ENCODE data around the gene MRPS14.
A peak's percentile ranks its signal among the peaks of the same experiment; 100 is the strongest.

The MRPS14 gene

DNA sequence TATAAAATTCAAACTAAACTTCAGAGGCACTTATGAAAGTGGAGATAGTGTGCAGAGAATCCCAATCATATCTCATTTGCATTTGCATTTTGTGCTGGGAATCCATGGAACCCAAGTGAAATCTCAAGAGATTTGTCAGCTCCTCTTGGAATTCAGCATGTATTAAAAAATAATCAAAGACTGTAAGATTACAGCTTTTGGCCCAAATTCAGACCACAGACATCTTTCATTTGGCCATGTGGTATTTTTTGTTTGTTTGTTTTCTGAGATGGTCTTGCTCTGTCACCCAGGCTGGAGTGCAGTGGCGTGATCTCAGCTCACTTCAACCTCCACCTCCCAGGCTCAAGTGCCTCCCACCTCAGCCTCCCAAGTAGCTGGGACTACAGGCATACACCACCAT, 27.3 kb downstream of the MRPS14 start:
- DNase-seq (ENCODE audit: low spot score) = no peak
- TF ChIP-seq, protein P1, sequence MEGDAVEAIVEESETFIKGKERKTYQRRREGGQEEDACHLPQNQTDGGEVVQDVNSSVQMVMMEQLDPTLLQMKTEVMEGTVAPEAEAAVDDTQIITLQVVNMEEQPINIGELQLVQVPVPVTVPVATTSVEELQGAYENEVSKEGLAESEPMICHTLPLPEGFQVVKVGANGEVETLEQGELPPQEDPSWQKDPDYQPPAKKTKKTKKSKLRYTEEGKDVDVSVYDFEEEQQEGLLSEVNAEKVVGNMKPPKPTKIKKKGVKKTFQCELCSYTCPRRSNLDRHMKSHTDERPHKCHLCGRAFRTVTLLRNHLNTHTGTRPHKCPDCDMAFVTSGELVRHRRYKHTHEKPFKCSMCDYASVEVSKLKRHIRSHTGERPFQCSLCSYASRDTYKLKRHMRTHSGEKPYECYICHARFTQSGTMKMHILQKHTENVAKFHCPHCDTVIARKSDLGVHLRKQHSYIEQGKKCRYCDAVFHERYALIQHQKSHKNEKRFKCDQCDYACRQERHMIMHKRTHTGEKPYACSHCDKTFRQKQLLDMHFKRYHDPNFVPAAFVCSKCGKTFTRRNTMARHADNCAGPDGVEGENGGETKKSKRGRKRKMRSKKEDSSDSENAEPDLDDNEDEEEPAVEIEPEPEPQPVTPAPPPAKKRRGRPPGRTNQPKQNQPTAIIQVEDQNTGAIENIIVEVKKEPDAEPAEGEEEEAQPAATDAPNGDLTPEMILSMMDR (IDR thresholded peaks at IDR 0.05; ENCODE audit: extremely low read depth, missing control alignments) = no peak

DNA sequence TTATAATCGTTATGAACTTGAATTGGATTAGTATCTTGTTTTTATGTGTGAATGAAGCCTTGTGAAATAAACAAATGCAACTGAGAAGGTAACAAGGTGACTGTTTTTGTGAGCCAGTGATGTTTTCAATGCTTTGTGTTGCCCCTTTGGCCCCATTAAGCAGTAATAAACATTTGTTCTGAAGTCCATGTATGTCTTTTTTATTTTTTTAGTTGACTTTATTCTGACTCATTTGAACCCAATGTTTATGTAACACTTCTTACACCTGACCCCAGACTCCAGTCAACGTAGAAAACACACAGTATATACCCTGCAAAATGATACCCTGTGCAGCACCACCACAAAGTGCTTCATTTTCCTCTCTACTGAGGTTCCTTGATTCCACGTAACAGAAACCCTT, 28.1 kb downstream of the MRPS14 start:
- TF ChIP-seq, protein P1 (IDR thresholded peaks at IDR 0.05; ENCODE audit: extremely low read depth, missing control alignments) = no peak
- no peak for DNase-seq (ENCODE audit: low spot score)

DNA sequence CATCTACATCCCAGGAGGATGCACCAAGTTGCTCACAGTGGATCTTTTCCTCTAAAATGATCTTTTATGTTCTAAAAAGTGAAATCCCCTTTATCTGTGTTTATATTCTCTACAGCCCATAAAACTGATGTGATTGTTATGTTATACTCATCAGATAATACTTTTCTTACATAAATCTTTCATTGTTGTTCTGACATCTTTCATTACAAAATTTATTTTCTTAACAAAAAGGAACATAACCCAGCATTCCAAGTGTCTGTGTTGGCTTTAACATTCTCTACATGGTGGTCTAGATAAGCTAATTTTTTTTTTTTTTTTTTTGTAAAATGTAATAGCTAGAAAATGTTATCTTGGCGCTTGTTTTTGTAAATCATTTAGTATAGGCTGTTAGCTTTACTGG, 31.8 kb downstream of the MRPS14 start:
- TF ChIP-seq, protein P1 (IDR thresholded peaks at IDR 0.05; ENCODE audit: extremely low read depth, missing control alignments) = no peak
- DNase-seq (ENCODE audit: low spot score) = no peak

DNA sequence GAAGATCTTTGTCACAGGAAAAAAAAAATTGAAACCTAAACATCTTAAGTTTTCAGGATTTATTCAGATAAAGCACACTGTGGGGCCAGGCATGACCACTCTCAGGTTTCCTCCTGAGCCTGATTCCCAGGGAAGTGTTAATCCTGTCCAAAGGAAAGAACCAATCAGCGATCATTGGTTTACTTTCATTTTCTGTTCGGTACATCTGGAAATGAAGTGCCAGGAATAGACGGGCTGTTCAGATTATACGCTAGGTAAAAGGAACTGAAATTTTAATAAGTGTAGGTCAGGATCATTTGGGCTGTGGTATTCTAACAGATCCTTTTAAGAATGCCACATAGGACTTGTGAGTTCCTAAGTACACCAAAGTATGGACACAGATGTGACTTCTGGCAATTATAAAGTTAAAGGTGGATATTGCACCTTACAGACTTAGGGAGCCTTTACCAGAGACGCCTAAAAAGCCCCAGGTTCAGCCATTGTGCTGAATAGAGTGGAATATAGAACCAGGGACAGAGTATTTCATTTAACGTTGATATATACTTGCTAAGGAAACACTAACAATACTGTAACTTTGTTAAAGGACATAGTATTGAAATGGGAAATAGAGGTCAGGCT, 32.7 kb downstream of the MRPS14 start:
- TF ChIP-seq, protein P1 (IDR thresholded peaks at IDR 0.05; ENCODE audit: extremely low read depth, missing control alignments) = no peak
- no peak for DNase-seq (ENCODE audit: low spot score)

DNA sequence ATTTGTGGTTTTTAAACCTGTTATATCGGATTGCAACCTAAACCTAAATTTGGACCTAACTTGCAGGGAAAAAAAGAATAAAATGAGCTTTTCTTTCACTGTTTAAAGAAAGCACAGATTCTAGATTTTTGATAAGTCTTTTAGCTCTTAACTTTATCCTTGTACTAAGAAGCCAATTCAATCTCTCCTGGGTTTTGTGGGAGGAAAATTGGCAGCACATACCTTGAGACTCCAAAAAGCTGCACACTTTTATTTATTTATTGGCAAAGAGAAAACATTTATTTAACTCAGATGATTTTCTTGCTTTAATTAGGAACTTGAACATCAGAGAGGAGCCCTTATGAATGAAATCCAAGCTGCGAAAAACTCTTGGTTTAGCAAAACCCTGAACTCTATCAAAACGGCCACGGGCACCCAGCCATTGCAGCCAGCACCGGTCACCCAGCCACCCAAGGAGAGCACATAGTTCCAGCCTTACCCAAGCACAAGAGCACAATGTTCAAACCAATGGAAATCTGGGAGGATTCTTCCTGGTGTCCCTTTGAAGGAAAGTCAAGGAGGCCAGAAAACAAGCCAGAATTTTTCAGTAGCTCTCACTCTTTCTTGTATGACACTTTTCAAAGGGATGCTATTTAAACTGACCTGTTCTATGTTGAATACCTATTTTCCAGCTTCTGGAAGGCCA, 33.5 kb downstream of the MRPS14 start:
- TF ChIP-seq, protein P1 (IDR thresholded peaks at IDR 0.05; ENCODE audit: extremely low read depth, missing control alignments) = no peak

DNA sequence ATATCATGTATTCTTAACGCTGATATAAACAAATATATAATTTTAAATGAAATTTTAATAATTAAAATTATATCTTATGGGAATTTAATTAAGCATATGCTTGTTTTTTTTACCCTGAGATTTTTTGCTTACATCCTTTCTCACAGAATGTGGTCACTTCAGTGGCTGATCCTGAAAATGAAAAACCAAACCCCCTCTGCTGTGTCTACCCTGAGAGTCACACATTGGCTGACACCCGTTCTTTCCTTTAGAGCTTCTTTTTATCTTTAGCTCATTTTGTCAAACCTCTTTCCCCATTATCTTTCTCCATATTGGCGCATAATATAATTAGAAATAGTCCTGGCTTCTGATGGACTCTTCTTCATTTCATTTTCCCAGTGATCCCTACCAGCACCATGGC, 34.2 kb downstream of the MRPS14 start:
- DNase-seq (ENCODE audit: low spot score) = peak; percentile 23
- TF ChIP-seq, protein P1 (IDR thresholded peaks at IDR 0.05; ENCODE audit: extremely low read depth, missing control alignments) = no peak

More for the DNA sequence above, 33.5 kb downstream of the MRPS14 start:
- DNase-seq (ENCODE audit: low spot score) = no peak

DNA sequence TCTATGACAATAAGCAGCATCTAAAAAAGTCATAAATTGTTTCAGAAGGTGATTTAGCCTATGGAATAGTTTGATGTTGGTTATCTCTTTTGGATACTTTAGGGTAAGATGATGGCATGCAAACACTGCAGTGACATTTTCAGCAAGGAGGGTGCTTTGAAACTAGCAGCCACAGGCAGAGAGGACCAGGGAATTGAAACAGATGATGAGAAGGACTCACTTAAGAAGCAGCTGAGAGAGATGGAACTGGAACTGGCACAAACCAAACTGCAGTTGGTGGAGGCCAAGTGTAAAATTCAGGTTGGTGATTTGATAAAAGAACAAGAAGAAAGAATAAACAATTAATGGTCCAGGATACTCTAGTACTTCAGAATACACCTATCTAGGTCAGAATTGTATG, 34.7 kb downstream of the MRPS14 start:
- DNase-seq (ENCODE audit: low spot score) = no peak
- TF ChIP-seq, protein P1 (IDR thresholded peaks at IDR 0.05; ENCODE audit: extremely low read depth, missing control alignments) = no peak

Measured in GM20000 (cell line).